GM18868 (cell line): ENCODE measurements around the gene KCNH4.
"Not testable (repeated sequence)": the region's sequence is repeated elsewhere in the genome, so short reads cannot be mapped to it uniquely, and the experiment has no call there.

ENCODE experiments used
- ATAC-seq: cut with Tn5 transposase; IDR thresholded peaks from one replicate; pipeline ENCODE4 v1.9.1; 2021; ENCODE audit warnings: mild to moderate bottlenecking, moderate library complexity; ENCODE audit not compliant: unreplicated experiment

KCNH4 gene

GRCh38 chr17:42179911-42180410 is 981 bp downstream of the KCNH4 start:
- no peak for ATAC-seq

GRCh38 chr17:42179335-42179734 is 1.6 kb downstream of the KCNH4 start:
- no peak for ATAC-seq

GRCh38 chr17:42178817-42179216 is 2.1 kb downstream of the KCNH4 start:
- no peak for ATAC-seq

- ATAC-seq = no peak
Observed at GRCh38 chr17:42177684-42178083, 3.3 kb downstream of the KCNH4 start.

DNA sequence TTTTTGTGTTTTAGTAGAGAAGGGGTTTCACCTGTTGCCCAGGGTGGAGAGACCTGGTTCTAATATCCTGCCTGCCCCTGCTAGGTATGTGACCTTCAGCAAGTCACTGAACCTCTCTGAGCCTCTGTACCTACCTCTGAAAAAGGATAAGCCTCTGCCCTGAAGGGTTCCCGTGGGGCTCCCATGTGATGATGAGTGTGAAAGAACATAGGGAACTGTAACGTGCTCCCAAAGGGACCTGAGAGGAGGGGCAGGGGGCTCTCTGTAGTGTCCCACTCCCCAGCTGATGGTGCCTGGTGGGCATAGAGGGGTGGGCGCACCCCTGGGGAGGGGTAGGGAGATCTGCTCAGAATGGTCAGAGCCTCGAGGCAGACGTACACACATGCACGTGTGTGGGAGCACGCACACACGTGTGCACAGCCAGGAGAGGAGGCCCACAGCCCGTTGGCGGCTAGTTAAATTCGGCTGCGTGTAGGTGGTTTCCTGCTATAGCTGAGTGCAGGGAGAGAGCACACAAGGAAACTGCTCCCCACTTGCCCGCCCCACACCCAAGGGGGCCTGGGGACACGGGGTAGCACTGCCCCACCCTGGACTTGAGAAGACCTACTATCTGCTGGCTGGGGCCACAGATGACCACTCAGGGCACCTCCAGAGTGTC is 6.7 kb downstream of the KCNH4 start:
- no peak for ATAC-seq

DNA sequence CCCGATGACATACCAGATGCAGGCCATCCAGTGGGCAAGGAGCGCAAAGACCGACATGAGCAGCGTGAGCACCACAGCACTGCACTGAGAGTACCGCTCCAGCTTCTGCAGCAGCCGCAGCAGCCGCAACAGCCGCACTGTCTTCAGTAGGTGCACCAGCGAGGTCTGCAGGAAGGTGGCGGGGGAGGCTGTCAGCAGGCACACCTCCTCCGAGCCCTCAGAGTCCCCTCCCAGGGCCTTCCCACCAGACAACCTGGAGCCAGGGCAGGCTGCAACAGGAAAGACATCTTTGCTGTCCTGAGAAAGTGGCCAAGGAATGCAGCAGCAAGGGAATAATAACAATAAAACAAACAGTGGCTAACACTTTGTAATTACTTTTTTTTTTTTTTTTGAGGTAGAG is 9.1 kb downstream of the KCNH4 start:
- ATAC-seq = no peak

GRCh38 chr17:42169351-42169750 is 11.6 kb downstream of the KCNH4 start:
- ATAC-seq = no peak

- no peak for ATAC-seq
Observed at GRCh38 chr17:42167807-42168206, 13.1 kb downstream of the KCNH4 start.

- ATAC-seq = no peak
Observed at GRCh38 chr17:42166196-42166763, 14.7 kb downstream of the KCNH4 start.

- ATAC-seq = no peak
Observed at GRCh38 chr17:42165751-42166150, 15.2 kb downstream of the KCNH4 start.

GRCh38 chr17:42163696-42164407 is 17.1 kb downstream of the KCNH4 start:
- ATAC-seq = no peak

DNA sequence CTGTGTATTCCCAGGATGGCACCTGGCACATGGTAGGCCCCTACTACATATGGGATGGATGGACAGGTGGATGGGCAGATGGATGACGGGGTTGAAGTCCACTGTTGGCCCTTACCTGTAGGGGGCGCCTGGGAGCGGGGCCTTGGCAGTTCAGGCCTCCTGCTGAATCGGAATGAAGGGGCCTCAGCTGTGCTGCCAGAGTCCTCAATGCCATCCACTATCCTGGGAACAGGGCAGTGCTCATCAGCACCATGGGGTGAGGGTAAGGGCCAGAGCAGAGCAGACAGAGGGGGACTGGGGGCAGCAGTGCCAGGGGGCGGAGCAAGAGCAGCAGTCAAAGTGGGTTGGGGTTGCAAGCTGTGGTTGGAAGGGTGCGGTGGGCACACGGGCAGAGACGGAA is 17.8 kb downstream of the KCNH4 start:
- ATAC-seq = no peak

- no peak for ATAC-seq
Observed at GRCh38 chr17:42160531-42160910, 20.4 kb downstream of the KCNH4 start.

DNA sequence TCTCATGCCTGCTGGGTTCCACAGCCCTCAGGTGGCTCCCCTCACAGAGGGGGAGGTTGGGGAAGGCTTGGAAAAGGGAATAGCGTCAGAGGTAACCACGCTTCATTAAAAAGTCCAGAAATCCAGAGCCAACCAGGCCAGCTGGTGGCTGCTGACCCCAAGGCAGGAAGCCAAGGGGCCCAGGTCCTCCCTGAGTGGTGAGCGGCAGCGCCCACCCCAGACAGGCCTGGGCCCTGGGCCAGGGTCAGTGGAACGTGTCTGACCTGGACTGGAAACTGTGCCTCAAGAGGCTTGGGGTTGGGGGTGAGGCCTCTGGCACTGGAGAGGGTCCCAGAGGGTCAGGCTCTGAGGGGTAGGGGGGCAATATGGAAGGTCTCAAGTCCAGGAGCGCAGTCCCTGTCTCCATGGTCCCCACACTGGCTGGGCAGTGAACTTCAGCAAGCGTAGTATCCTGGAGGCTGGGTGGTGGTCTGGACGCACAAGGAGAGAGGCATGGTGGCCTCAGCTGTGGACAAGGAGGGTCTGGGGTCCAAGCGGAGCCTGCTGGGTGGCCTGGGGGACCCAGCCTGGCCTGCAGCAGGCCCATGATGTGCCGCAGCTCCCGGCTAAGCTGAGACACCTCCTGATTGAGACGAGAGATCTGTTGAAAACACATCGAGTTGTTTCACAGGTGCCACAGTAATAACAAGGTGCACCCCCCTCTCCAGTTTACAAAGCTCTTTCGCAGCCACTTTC is 21.0 kb downstream of the KCNH4 start:
- no peak for ATAC-seq

- no peak for ATAC-seq
Observed at GRCh38 chr17:42155614-42156045, 25.3 kb downstream of the KCNH4 start.

- ATAC-seq = no peak
Observed at GRCh38 chr17:42153919-42154742, 26.8 kb downstream of the KCNH4 start.

- no peak for ATAC-seq
Observed at GRCh38 chr17:42146911-42147607, 33.9 kb downstream of the KCNH4 start.

DNA sequence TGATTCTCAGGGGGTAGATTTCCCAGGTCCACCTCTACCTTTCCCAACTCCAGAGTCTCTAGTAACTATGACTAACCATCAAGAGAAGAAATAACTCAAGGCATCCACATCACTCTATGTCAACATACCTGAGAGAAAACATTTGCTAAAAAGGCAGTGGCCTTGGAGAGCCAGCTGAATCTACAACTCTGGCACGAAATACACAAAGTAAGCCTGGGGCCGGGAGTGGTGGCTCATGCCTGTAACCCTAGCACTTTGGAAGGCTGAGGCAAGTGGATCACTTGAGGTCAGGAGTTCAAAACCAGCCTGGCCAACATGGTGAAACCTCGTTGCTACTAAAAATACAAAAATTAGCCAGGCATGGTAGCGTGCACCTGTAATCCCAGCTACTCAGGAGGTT is 37.8 kb downstream of the KCNH4 start:
- ATAC-seq = not testable (repeated sequence)

DNA sequence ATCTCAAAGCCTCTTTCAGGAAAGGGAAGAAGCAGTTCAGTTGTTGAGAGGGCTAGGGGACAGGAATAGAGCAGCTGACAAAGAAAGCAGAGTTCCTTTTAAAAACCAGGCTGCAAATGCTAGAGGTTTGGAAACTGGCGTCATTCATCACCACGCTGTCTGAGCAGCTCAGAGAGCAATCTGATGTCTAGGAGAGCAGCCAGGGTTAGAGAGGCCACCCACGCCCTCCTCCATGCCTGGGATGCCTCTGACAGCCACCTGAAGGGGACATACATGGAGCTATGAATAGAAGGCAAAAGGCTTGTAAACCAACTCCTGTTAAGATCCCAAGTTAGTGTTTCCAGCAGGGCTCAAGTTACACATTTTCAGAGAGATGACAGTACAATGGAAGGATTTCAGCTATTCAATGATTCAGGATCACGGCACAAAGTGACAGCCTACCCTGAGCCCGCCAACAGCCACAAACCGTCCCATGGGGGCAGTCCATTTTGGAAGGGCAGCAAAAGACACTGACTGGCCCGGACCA is 38.5 kb downstream of the KCNH4 start:
- ATAC-seq = no peak

- ATAC-seq = no peak
Observed at GRCh38 chr17:42141382-42141781, 39.6 kb downstream of the KCNH4 start.
